Measurements from ENCODE around the gene ABCA13. TPM values are rescaled to one million over a fixed set of nuclear protein-coding genes. Genes with fewer than 3 reads are reported as not detected.

The ABCA13 gene
- total RNA-seq, 1 donor, result 4.3 TPM

- DNase-seq (ENCODE audit: low read depth in 2 of 3, low spot score in 2 of 3), result peak in 2 of 3 donors; percentile 57 to 87
Observed at GRCh38 chr7:48289656-48290055, 118.4 kb downstream of the ABCA13 start.

DNA sequence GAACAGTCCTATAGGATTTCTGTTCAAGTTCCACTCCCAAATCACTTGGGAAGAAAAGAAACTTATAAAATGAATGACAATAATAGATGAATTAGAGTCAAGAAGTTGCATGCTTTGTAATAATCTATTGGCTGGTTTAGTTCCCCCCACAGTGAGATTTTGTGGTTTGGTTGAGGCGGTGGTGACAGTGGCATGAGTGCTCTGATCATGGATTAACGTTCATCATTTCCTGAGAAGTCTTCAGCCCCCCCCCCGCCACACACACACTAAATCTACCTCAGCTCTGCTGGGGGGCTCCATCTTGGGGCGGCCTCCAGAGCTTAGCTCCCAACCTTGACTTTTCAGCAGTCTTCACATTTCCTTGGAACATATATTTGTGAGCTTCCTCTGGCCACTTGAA, 121.7 kb downstream of the ABCA13 start:
- peak in 1 of 3 donors; percentile 42 for DNase-seq (ENCODE audit: low read depth in 2 of 3, low spot score in 2 of 3)

DNA sequence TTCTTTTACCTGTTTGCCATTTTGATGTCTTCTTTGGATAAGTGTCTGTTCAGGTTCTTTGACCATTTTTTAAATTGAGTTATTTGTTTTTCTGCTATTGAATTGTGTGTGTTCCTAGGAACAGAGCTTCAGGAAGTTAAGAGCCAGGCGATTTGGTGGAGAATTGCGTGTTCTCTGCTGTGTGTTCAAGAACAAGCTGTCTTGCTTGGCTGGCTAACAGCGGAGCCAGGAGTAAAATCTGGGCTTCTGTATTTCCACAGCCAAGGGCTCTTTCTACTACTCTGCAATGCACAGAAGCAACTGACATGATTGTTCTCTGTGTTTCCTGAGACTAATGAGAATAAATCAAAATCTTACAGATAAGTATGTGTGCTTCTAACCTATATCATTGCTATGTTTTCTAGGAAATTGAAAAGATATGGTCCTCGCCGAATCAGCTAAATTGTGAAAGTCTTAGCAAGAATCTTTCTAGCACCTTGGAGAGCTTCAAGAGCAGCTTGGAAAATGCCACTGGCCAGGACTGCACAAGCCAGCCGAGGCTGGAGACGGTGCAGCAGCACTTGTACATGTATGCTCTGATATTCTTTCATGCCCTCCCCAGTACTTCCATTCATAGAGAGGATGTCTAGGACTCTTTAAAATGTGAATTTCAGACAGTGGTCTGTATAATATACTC, 124.2 kb downstream of the ABCA13 start:
- DNase-seq (ENCODE audit: low read depth in 2 of 3, low spot score in 2 of 3), result no peak

GRCh38 chr7:48296966-48297365, 125.7 kb downstream of the ABCA13 start:
- DNase-seq (ENCODE audit: low read depth in 2 of 3, low spot score in 2 of 3), result no peak

DNA sequence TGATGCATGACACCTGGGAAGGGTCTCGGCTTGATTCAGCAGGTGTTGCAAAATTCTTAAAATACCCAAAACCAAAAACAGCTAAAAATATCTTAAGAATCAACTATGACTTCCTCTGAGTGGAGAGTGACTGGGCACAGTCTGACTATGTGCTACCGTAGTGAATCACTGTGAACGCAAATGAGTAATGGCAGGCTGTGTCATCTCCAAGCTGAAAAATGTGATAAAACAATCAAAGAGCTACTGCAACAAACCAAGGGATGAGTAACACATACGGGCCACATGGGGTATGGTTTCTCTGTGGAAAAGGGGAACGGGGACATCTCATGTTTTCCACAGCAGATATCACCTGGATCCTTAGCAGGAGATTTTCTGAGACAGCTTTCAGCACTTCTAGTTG, 127.5 kb downstream of the ABCA13 start:
- DNase-seq (ENCODE audit: low read depth in 2 of 3, low spot score in 2 of 3), result no peak

GRCh38 chr7:48299580-48300169, 128.4 kb downstream of the ABCA13 start:
- peak in 2 of 3 donors; percentile 54 to 83 for DNase-seq (ENCODE audit: low read depth in 2 of 3, low spot score in 2 of 3)

DNA sequence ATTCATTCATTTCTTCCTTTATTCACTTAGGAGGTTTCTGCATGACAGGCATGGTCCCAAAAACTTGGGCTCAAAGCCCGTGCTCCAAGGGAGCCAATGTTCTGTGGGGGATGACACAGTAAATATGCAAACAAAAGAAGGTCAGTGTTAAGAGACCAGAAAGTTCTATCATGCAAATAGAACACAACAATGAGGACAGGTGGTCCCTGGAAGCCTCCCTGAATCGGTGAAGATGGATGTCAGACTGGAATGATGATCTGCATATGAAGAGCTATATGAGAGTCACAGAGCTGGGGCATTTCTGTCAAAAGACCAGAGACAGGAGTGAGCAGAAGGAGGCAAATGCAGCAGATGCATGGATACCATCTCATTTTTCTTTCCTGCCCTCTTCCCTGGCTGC, 129.0 kb downstream of the ABCA13 start:
- DNase-seq (ENCODE audit: low read depth in 2 of 3, low spot score in 2 of 3), result no peak

- no peak for DNase-seq (ENCODE audit: low read depth in 2 of 3, low spot score in 2 of 3)
Observed at GRCh38 chr7:48301201-48301600, 129.9 kb downstream of the ABCA13 start.

GRCh38 chr7:48304641-48305040, 133.4 kb downstream of the ABCA13 start:
- no peak for DNase-seq (ENCODE audit: low read depth in 2 of 3, low spot score in 2 of 3)

- no peak for DNase-seq (ENCODE audit: low read depth in 2 of 3, low spot score in 2 of 3)
Observed at GRCh38 chr7:48305661-48306060, 134.4 kb downstream of the ABCA13 start.

GRCh38 chr7:48307041-48307714, 135.9 kb downstream of the ABCA13 start:
- no peak for DNase-seq (ENCODE audit: low read depth in 2 of 3, low spot score in 2 of 3)

- no peak for DNase-seq (ENCODE audit: low read depth in 2 of 3, low spot score in 2 of 3)
Observed at GRCh38 chr7:48309720-48310119, 138.5 kb downstream of the ABCA13 start.

- DNase-seq (ENCODE audit: low read depth in 2 of 3, low spot score in 2 of 3), result no peak
Observed at GRCh38 chr7:48311464-48312100, 140.3 kb downstream of the ABCA13 start.

DNA sequence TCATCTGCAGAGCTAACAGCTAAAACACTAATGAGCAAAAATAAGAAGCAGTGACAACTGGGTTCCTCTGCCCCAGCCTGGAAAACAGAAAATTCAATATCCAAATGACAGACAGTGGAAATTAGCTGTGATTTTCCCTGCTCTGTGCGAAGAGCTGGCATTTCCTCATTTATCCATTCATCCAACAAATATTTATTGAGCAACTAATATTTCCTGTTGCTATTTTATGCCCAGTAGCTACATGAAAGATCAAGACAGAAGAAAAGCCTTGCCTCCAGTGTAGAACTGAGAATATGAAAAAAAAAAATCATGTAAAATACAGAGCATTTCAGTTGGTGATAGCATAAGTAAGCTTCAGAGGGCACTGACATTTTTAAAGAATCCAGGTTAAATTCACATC, 140.9 kb downstream of the ABCA13 start:
- no peak for DNase-seq (ENCODE audit: low read depth in 2 of 3, low spot score in 2 of 3)

- DNase-seq (ENCODE audit: low read depth in 2 of 3, low spot score in 2 of 3), result no peak
Observed at GRCh38 chr7:48316768-48317167, 145.5 kb downstream of the ABCA13 start.

GRCh38 chr7:48317360-48317759, 146.1 kb downstream of the ABCA13 start:
- no peak for DNase-seq (ENCODE audit: low read depth in 2 of 3, low spot score in 2 of 3)

- no peak for DNase-seq (ENCODE audit: low read depth in 2 of 3, low spot score in 2 of 3)
Observed at GRCh38 chr7:48321319-48322010, 150.2 kb downstream of the ABCA13 start.

GRCh38 chr7:48337012-48337621, 165.9 kb downstream of the ABCA13 start:
- peak in 2 of 3 donors; percentile 6 to 43 for DNase-seq (ENCODE audit: low read depth in 2 of 3, low spot score in 2 of 3)

- DNase-seq (ENCODE audit: low read depth in 2 of 3, low spot score in 2 of 3), result no peak
Observed at GRCh38 chr7:48337781-48338180, 166.5 kb downstream of the ABCA13 start.

DNA sequence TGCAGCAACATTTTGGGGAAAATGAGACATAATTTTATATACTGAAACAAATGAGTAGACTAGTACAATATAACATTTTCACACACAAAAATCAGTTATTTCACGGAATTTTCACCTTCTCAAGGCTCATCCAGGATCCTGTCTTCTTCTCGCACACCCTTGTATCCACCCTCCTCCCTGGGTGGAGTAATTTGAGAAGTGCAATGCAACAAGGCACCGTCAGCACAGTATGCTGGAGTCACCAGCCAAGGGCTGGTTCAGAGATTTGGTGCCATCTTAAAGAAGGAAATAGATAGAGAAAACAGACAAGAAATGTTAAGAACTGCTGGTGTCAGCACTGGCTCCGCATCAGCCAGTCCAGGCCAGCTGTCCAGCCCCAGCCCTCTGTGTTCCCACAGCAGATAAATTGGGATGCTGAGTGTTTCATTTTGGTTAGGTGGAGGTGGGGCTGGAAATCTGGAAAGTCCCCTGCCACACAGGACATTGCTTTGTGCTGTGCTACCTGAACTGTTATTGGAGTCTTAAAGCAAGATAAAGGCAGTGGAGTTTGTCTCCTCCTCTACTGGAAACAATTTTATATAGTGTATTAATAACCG, 176.1 kb downstream of the ABCA13 start:
- no peak for DNase-seq (ENCODE audit: low read depth in 2 of 3, low spot score in 2 of 3)
